CD4-positive, alpha-beta T cell treated with Interferon gamma for 1 hour (primary cell): Measurements from ENCODE around the gene USP3.
A peak's percentile ranks its signal among the peaks of the same experiment; 100 is the strongest.
"Not testable (repeated sequence)": the region's sequence is repeated elsewhere in the genome, so short reads cannot be mapped to it uniquely, and the experiment has no call there.

ENCODE experiments used
- DNase-seq: peaks from one replicate; pipeline ENCODE4 v3.0.0-alpha.2; 2020

The USP3 gene

GRCh38 chr15:63597038-63597790, 92.8 kb downstream of the USP3 start, which contains the start of gene FBXL22:
Gene FBXL22 (plus strand): TSS chr15:63597387. CDS start chr15:63597393, 6 bp downstream.
- DNase-seq, result no peak

- no peak for DNase-seq
Measured at GRCh38 chr15:63597821-63598220, 93.4 kb downstream of the USP3 start.

GRCh38 chr15:63598473-63599400, 94.3 kb downstream of the USP3 start:
- no peak for DNase-seq

GRCh38 chr15:63599401-63600000, 95.1 kb downstream of the USP3 start:
- DNase-seq, result peak; percentile 56

GRCh38 chr15:63600001-63600615, 95.7 kb downstream of the USP3 start:
- no peak for DNase-seq

DNA sequence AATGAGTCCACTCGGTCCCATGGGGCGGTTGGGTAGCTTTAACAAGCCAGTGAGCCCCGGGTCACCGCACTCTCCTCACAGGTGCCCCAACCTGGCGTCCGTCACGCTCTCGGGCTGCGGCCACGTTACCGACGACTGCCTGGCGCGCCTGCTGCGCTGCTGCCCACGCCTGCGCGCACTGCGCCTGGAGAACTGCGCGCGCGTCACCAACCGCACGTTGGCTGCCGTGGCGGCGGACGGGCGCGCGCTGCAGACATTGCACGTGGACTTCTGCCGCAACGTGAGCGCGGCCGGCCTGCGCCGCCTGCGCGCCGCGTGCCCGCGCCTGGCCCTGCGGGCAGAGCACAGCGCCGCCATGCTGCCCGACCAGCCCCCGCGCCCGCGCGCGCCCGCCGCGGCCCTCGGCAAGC, 96.2 kb downstream of the USP3 start:
- peak; percentile 91 for DNase-seq

- DNase-seq, result peak; percentile 27
Measured at GRCh38 chr15:63601026-63601703, 96.8 kb downstream of the USP3 start.

GRCh38 chr15:63601704-63602185, 97.4 kb downstream of the USP3 start:
- DNase-seq, result no peak

- no peak for DNase-seq
Measured at GRCh38 chr15:63602595-63602994, 98.2 kb downstream of the USP3 start.

- DNase-seq, result no peak
Measured at GRCh38 chr15:63603516-63603915, 99.1 kb downstream of the USP3 start.

DNA sequence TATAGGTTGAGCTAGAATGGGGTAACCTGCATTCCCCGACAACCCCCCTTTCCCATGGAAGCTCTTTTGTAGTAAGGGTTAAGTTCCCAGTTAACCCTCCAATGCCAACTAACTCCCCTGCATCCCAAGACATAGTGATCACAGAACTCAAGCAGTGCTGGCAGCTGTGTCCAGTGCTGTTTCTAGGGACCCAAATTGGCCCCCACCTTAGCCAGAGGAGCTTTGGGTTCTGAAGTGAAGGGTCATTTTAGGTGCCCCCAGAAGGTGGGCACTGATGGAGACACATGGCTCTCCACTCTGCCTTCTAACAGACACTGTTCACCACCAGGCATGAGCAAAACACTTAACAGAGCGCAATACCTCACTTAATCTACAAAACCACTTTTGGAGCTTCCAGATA, 99.9 kb downstream of the USP3 start:
- DNase-seq, result no peak

- no peak for DNase-seq
Measured at GRCh38 chr15:63605036-63605435, 100.6 kb downstream of the USP3 start.

DNA sequence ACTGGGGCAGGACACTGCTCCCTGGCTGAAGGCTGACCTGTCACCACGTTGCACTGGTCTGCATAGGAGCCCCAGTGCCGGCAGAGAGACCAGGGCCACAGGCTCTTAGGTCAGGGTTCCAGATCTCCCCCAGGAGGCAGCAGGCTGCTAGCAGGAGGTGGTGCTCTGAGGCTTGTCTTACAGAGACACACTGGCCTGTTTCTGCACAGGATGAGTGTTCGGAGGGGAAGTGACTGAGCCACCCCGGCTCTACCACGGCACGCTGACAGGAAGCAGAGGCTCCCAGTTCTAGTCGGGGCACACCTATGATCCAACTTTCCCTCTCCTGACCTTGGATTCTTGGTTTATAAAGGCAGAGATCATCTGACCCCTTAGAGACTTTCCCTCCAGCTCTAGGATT, 101.4 kb downstream of the USP3 start:
- DNase-seq, result peak; percentile 38

- DNase-seq, result no peak
Measured at GRCh38 chr15:63606308-63606707, 101.9 kb downstream of the USP3 start.

DNA sequence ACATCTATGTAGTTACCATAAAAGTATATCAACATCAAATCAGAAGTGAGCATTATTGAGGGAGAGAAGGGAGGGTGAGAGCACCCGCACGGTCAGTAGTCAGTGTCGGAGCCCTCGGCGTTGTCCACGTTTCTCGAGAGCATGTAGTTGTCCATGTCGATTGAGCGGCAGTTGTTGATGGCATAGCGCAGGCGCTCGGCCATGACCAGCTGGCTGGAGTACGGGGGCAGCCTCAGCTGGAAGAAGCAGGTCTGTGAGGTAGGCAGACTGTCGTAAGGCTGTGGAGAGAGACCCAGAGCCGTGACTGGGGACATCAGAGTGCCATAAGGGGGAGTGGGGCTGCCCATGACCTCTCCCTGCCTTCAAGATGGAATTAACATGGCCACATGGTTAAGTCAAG, 104.6 kb downstream of the USP3 start:
- DNase-seq, result no peak

DNA sequence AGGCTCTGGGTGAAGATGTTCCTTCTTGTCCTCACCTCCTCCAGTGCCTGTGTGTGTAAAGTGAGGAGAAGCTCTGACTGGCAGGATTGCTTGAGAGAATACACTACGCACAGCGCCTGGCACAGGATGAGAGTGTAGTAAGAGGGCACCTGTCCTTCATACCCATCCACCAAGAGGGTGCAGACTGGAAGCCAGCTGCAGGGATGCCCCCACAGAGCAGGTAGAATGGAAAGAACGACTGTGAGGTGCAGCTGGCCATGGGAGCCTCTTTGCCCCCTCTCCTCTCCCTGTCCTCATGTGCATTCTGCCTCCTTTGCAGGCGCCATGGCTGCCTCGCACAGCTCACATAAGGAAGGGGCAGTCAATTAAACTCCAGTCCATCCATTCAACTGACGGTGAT, 105.1 kb downstream of the USP3 start:
- DNase-seq, result no peak

GRCh38 chr15:63610209-63610841, 105.9 kb downstream of the USP3 start:
- DNase-seq, result peak; percentile 73

- DNase-seq, result no peak
Measured at GRCh38 chr15:63611177-63611576, 106.8 kb downstream of the USP3 start.

GRCh38 chr15:63612300-63612699, 107.9 kb downstream of the USP3 start:
- DNase-seq, result no peak

GRCh38 chr15:63615935-63616334, 111.5 kb downstream of the USP3 start:
- no peak for DNase-seq

DNA sequence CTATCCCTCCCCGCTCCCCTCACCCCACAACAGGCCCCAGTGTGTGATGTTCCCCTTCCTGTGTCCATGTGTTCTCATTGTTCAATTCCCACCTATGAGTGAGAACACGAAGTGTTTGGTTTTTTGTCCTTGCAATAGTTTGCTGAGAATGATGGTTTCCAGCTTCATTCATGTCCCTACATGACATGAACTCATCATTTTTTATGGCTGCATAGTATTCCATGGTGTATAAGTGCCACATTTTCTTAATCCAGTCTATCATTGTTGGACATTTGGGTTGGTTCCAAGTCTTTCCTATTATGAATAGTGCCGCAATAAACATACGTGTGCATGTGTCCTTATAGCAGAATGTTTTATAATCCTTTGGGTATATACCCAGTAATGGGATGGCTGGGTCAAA, 112.8 kb downstream of the USP3 start:
- not testable (repeated sequence) for DNase-seq

DNA sequence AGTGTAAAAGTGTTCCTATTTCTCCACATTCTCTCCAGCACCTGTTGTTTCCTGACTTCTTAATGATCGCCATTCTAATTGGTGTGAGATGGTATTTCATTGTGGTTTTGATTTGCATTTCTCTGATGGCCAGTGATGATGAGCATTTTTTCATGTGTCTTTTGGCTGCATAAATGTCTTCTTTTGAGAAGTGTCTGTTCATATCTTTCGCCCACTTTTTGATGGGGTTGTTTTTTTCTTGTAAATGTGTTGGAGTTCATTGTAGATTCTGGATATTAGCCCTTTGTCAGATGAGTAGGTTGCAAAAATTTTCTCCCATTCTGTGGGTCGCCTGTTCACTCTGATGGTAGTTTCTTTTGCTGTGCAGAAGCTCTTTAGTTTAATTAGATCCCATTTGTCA, 113.2 kb downstream of the USP3 start:
- not testable (repeated sequence) for DNase-seq
